ENCODE measurements around the gene TRMT112.
"Not testable (repeated sequence)": the region's sequence is repeated elsewhere in the genome, so short reads cannot be mapped to it uniquely, and the experiment has no call there.

The TRMT112 gene

DNA sequence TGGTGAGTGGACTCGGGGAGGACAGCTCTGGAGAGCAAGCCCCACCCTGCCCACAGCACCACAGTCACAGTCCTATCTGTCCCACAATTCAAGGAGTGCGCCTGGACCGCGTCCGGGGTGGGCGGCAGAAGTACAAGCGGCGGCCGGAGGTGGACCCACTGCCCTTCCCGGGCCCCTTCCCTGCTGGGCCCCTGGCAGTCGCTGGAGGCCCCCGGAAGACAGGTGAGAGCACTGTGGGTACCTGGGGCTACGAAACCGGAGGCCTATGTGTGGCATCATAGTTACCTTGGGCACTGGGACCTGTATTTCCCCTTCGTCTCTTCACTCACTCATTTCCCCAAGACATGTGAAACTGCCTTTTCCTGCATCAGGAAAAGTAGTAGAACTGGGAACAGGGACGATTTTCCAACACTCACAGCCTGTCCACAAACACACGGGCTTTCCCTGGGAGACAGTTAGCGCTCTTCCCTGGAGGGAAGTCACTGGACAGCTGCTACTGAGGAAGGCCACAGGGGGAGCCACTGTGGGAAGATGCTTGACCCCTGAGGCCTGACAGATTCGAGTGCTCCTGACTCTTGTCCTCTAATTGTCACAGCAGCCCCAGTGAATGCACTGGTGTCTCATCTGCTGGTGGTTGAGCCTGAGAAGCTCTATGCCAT is 3.1 kb downstream of the TRMT112 start:
- Mint-ChIP-seq H3K4me3 (no peak overlapping the region), H3K27ac (peak overlapping the region; percentile 76), H3K4me1 (ENCODE audit: low read depth) (peaks cover 40% of the 10 kb centered on the region), H3K27me3 (no peaks in the 10 kb centered on the region), H3K36me3 (ENCODE audit: low read depth) (peaks cover 40% of the 10 kb centered on the region), H3K9me3 (no peaks in the 10 kb centered on the region)

DNA sequence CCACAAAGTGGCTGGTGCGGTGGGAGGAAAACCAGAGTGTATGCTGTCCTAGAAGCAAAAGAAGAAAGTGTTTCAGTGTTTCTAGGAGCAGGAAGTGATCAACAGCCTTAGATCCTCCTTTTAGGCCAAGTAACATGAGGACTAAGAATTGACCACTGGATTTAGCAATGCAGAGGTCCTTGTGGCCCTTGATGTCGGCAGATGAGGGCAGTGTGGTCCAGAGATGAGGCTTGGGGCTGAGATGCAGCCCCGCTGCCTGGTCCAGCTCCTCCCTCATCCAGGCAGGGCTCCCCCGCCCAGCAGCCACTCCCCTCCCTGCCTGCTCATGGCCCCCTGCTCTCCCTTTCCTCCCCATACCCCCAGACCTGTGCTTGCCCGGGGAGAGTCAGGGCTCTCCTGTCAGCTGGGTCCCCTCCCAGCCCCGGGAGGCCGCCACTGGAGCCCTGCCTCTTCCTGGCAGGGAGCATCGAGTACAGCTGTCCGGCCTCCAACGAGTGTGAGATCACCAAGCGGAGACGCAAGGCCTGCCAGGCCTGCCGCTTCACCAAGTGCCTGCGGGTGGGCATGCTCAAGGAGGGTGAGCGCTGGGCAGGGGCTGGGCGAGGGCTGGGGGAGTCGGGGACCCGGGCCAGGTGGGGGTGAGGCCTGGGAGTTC is 3.7 kb downstream of the TRMT112 start:
- no peaks in the 10 kb centered on the region for H3K9me3 Mint-ChIP-seq
- H3K27ac Mint-ChIP-seq: peak overlapping the region; percentile 77
- H3K36me3 Mint-ChIP-seq (ENCODE audit: low read depth): peaks cover 45% of the 10 kb centered on the region
- H3K27me3 Mint-ChIP-seq: no peaks in the 10 kb centered on the region
- H3K4me1 Mint-ChIP-seq (ENCODE audit: low read depth): peaks cover 37% of the 10 kb centered on the region
- no peak overlapping the region for H3K4me3 Mint-ChIP-seq

DNA sequence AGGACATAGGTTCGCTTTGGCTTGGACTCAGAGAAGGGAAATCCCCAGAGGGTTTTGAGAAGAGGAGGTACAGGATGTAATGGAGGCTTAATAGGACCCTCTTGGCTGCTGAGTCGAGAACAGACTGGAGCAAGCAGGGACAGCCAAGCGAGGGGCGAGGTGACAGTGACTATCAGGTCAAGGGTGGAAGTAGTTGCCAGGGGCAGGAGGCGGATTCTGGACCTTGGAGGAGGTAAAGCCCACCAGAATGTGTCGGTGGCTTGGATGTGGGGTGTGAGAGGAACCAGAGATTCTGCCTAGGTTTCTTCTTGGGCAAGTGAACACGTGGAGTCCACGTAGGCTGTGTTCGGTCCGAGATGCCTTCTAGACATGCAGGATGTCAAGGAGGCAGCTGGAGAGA is 4.4 kb downstream of the TRMT112 start:
- Mint-ChIP-seq H3K27me3 (no peaks in the 10 kb centered on the region), H3K4me1 (ENCODE audit: low read depth) (peaks cover 38% of the 10 kb centered on the region), H3K4me3 (no peak overlapping the region), H3K27ac (peak overlapping the region; percentile 77), H3K36me3 (ENCODE audit: low read depth) (peaks cover 46% of the 10 kb centered on the region), H3K9me3 (no peaks in the 10 kb centered on the region)

DNA sequence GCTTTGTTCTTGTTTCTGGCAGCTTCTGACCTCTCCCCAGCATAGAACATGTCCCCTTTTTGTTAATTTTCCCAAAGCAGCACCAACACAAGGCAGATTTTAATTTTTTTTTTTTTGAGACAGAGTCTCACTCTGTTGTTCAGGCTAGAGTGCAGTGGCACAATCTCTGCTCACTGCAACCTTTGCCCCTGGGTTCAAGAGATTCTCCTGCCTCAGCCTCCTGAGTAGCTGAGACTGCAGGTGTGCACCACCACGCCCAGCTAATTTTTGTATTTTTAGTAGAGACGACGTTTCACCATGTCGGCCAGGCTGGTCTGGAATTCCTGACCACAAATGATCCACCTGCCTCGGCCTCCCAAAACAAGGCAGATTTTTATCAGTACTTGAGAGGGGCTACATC is 9.6 kb downstream of the TRMT112 start:
- peak overlapping the region; percentile 62 for H3K27ac Mint-ChIP-seq
- not testable (repeated sequence) for H3K27me3 Mint-ChIP-seq, H3K9me3 Mint-ChIP-seq
- H3K36me3 Mint-ChIP-seq (ENCODE audit: low read depth): peaks cover 34% of the 10 kb centered on the region
- peaks cover 37% of the 10 kb centered on the region for H3K4me1 Mint-ChIP-seq (ENCODE audit: low read depth)
- H3K4me3 Mint-ChIP-seq: peak overlapping the region; percentile 100

DNA sequence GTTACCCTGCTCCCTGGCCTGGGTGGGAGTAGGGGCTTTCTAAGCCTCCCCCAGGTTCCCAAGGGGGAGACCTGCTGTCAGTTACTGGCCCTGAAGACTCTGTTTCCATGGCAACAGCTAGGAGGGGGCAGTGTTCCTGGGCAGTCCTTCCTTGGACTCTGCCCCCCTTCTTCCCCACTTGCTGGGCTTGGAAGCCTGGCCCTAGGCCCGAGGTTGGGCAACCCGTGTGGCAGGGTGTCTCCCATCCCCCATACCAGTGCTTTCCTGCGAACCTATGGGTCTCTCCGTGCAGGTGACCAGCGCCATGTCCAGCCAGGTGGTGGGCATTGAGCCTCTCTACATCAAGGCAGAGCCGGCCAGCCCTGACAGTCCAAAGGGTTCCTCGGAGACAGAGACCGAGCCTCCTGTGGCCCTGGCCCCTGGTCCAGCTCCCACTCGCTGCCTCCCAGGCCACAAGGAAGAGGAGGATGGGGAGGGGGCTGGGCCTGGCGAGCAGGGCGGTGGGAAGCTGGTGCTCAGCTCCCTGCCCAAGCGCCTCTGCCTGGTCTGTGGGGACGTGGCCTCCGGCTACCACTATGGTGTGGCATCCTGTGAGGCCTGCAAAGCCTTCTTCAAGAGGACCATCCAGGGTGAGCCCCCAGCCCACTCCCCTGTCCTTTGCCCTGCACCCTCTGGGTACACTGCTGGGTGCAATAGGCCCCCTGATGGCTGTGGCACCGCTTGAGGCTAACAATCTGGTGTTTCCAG is 10.3 kb downstream of the TRMT112 start:
- Mint-ChIP-seq H3K4me1 (ENCODE audit: low read depth) (peaks cover 33% of the 10 kb centered on the region), H3K27ac (peak overlapping the region; percentile 62), H3K36me3 (ENCODE audit: low read depth) (peaks cover 31% of the 10 kb centered on the region), H3K9me3 (no peaks in the 10 kb centered on the region), H3K27me3 (peaks cover under 1% of the 10 kb centered on the region), H3K4me3 (peak overlapping the region; percentile 100)

DNA sequence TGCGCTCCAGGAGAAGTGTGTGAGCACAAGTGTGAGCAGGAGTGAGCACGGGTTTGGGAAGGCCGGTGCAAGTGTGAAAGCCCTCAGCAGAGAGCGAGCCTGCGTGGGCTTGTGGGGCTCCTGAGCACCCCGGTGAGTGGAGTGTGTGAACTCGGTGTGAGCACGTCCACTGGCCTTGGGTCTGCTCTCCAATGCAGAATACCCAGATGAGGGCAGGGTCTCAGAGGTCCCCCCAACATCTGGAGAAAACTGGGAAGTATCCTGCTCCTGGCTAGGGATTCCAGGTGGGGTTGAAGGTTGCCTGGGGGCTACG is 10.8 kb downstream of the TRMT112 start:
- H3K36me3 Mint-ChIP-seq (ENCODE audit: low read depth): peaks cover 31% of the 10 kb centered on the region
- H3K27me3 Mint-ChIP-seq: peaks cover 3% of the 10 kb centered on the region
- H3K4me3 Mint-ChIP-seq: peak overlapping the region; percentile 100
- H3K27ac Mint-ChIP-seq: peak overlapping the region; percentile 98
- H3K9me3 Mint-ChIP-seq: no peaks in the 10 kb centered on the region
- peaks cover 33% of the 10 kb centered on the region for H3K4me1 Mint-ChIP-seq (ENCODE audit: low read depth)

DNA sequence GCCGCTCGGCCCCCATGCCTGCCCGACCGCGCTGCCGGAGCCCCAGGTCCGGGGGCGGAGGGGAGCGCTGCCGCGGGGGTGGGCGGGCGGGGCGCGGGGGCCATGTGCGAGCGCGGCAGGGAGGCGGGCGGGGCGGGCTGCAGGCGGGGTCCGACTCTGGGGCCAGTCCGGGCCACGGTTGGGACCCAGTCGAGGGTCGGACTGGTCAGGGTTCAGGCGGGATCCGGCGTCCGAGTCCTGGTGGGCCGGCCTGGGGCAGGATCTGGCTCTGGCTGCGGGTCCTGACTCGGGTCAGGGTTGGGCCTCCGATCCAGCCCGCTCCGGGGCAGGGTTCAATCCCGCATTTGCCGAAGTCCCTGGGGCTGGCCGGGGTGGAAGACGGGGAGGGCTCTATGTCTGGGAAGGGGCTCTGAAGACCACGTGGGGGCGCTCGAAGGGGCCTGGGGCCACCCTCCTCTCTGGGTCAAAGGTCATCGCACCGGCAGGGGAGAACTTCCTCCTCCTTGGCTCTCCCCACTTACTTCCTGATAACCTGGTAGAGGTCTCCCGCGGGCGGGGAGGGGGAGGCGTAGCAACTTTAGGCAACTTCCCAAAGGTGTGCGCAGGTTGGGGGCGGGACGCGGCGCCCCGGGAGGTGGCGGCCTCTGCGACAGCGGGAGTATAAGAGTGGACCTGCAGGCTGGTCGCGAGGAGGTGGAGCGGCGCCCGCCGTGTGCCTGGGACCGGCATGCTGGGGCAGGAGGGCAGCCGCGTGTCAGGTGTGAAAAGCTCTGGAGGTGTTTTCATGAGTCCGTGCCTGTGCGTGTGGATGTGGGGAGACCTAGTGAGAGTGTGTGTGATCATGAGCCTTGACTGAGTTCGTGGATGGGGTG is 11.4 kb downstream of the TRMT112 start:
- Mint-ChIP-seq H3K4me1 (ENCODE audit: low read depth) (peaks cover 33% of the 10 kb centered on the region), H3K36me3 (ENCODE audit: low read depth) (peaks cover 28% of the 10 kb centered on the region), H3K9me3 (no peaks in the 10 kb centered on the region), H3K27me3 (peaks cover 5% of the 10 kb centered on the region), H3K4me3 (peak overlapping the region; percentile 100), H3K27ac (peak overlapping the region; percentile 98)

DNA sequence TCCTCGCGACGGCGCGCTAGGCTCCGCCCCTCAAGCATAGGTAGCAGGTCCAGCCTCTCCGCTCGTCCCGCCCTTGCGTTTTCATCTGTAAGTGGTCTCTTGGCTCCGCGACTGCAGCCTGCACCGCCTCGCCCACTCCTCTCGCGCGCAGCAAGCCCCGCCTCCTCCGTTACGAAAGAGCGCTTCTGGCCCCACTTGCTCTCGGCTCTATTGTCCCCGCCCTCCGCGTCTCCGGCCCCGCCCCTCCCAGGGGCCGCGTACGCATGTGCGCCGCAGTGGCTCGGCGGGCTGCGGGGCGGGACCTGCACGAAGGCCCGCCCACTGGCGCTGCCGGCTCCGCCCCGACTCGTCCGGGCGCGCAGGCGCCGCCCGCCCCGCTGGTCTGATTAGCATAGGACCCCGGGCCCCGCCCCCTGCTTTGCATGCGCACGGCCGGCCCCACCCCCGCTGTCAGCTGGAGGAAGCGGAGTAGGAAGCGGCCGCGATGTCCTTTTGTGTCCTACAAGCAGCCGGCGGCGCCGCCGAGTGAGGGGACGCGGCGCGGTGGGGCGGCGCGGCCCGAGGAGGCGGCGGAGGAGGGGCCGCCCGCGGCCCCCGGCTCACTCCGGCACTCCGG is 12.2 kb downstream of the TRMT112 start, which contains the start of gene ESRRA:
Gene ESRRA, plus strand, starts transcription at position 450 of the 616 bp plus-strand sequence. CDS start 1,656 bp downstream, outside the sequence.
- Mint-ChIP-seq H3K27me3 (peaks cover 12% of the 10 kb centered on the region), H3K9me3 (no peaks in the 10 kb centered on the region), H3K4me1 (ENCODE audit: low read depth) (peaks cover 37% of the 10 kb centered on the region), H3K4me3 (peak within 1 kb of the TSS; percentile 100), H3K27ac (peak within 1 kb of the TSS; percentile 98), H3K36me3 (ENCODE audit: low read depth) (peaks cover 25% of the 10 kb centered on the region)

DNA sequence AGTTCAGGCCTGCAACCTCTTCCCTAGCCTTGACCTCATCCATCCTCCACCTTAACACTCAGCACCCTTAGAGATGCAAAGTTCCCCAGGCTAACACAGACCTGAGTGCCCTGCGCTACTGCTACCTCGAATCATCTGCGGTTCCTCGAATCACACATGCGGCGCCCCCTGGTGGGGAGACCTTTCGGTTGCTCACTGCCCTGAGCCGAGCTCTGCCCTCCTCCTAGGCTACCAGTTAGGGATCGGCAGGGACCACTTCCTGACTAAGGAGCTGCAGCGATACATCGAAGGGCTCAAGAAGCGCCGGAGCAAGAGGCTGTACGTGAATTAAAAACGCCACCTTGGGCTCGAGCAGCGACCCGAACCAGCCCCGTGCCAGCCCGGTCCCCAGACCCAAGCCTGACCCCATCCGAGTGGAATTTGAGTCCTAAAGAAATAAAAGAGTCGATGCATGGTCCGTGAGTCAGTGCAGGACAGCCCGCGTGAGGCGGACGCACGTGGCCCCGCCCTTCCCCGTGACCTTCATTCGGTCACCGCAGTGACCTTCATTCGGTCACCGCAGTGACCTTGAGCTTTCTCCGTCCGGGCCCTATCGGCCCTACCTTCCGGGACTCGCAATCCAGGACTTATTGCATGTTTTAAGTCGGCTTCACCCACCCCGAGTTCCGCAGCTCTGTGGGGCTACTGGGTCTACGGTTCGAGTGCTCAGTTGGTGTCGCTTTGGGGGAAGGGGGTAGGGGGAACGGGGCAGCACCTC is 12.9 kb downstream of the TRMT112 start:
- Mint-ChIP-seq H3K27me3 (peaks cover 16% of the 10 kb centered on the region), H3K4me1 (ENCODE audit: low read depth) (peaks cover 42% of the 10 kb centered on the region), H3K9me3 (no peaks in the 10 kb centered on the region), H3K36me3 (ENCODE audit: low read depth) (peaks cover 20% of the 10 kb centered on the region), H3K27ac (peak overlapping the region; percentile 95), H3K4me3 (peak overlapping the region; percentile 88)

DNA sequence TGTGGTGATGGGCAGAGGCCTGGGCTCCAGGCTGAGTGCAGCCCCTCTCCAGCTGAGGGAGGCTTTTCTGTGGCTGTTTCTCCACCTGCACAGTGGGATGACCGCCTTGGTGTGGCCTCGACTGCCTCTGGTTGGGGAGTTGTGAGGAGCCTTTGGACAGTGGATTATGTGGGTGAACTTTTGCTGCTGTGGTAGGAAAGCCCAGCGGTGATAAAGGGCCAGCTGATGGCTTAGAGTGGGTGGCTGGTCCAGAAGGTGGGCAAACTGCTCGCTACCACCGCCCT is 13.4 kb downstream of the TRMT112 start:
- Mint-ChIP-seq H3K27ac (peak overlapping the region; percentile 95), H3K9me3 (no peaks in the 10 kb centered on the region), H3K36me3 (ENCODE audit: low read depth) (peaks cover 15% of the 10 kb centered on the region), H3K27me3 (peaks cover 19% of the 10 kb centered on the region), H3K4me3 (peak overlapping the region; percentile 88), H3K4me1 (ENCODE audit: low read depth) (peaks cover 38% of the 10 kb centered on the region)

DNA sequence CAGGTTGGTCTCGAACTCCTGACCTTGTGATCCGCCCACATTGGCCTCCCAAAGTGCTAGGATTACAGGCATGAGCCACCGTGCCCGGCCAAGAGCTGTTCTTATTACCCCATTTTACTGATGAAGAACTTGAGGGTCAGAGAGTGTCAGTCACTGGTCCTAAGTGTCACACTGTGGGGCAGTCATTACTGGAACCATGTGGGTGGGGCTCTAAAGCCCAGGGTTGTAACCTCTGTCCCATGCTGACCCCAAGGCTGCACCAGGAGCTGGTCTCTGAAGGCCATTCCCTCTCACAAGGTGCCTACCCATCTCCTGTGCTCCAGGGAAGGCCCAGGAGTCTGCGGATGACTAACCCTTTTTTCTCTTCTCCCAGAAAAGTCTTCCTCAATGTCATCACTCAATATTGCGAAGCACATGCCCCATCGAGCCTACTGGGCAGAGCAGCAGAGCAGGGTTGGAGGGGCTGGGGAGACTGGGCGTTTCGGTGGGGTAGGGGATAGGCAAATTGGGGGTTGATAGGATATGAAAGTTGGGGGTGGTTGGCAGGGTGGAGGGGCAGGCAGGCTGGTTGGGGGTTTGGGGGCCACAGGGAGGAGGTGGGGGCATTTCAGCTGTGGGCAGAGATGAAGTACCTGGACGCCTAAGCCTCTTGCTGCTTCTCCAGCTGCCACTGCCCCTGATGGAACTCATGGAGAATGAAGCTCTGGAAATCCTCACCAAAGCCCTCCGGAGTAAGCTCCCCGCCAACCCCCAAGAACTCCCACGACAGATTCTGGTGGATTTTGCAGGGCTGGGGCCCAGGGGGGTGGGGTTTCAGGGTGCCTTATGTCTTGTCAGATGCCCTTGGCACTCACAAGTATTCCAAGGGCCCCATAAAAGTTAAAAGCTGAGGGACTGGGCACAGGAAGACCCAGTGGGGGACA is 14.0 kb downstream of the TRMT112 start:
- peaks cover 25% of the 10 kb centered on the region for H3K27me3 Mint-ChIP-seq
- H3K4me1 Mint-ChIP-seq (ENCODE audit: low read depth): peaks cover 38% of the 10 kb centered on the region

DNA sequence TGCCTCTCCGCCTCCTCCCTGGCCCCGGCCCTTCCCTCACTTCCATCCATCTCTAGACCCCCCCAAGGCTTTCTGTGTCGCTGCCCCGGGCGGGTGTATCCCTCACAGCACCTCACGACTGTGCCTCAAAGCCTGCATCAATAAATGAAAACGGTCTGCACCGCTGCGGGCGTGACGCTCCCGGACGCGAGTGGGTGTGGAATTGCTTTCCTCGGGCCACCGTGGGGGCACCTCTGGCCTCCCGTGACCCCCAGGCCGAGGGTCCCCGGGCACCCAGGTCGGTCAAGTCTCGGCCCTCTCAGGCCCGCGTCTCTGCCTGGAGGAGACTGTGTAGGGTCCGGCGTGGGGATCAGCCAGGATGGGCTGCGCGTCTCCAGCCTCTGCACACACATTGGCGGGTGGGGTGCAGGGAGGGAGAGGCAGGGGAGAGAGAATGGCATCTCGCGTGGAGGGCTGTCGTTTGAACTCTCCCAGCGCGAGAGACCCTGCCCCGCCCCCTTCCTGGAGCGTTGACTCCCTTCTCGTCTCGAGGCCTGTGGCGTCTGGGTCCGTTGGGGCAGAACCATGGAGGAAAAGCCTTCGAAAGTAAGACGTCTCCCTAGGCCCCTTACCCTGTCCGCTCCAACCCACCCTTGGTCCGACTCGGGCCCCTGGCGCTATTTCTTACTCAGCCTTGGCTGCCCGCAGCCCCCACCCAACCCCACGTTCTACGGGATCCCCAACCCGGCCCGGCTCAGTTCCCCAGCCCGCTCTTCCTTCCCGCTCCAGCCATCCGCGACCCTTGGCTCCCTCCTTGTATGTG is 17.3 kb downstream of the TRMT112 start, which contains the start of gene CATSPERZ:
Gene CATSPERZ, plus strand, starts transcription at position 512 of the 802 bp plus-strand sequence. Its CDS starts 53 bp downstream, at position 565.
- Mint-ChIP-seq H3K27me3 (peaks cover 58% of the 10 kb centered on the region), H3K27ac (no peak within 1 kb of the TSS), H3K9me3 (no peaks in the 10 kb centered on the region), H3K36me3 (ENCODE audit: low read depth) (no peaks in the 10 kb centered on the region), H3K4me3 (peak within 1 kb of the TSS; percentile 61), H3K4me1 (ENCODE audit: low read depth) (peaks cover 26% of the 10 kb centered on the region)

More for the DNA sequence above, 14.0 kb downstream of the TRMT112 start:
- Mint-ChIP-seq H3K27ac (no peak overlapping the region), H3K36me3 (ENCODE audit: low read depth) (peaks cover 13% of the 10 kb centered on the region), H3K4me3 (no peak overlapping the region), H3K9me3 (no peaks in the 10 kb centered on the region)
